OCI-LY3 (cell line): ENCODE measurements around the gene SPINT2.

Source experiments
- CTCF ChIP-seq: fragments of 200-600, 300-600 bp; sonication (generic); IDR thresholded peaks from 2 replicates; pipeline ENCODE4 v1.5.1; 2014; ENCODE audit warnings: antibody characterized with exemption, low read length, low read depth
- EZH2phosphoT487 ChIP-seq: fragments of 200-600 bp; shearing (Covaris generic); IDR thresholded peaks from 2 replicates; pipeline ENCODE4 v1.6.1; 2018; ENCODE audit warnings: antibody characterized with exemption, mixed run types, low read depth

- TF ChIP-seq CTCF = no peak
- no peak for TF ChIP-seq EZH2phosphoT487
Measured at GRCh38 chr19:38274739-38275138, 10.4 kb downstream of the SPINT2 start.
